NCI-H2171 (cell line): Measurements from ENCODE around the gene RAB42.
"Not testable (repeated sequence)": the region's sequence is repeated elsewhere in the genome, so short reads cannot be mapped to it uniquely, and the experiment has no call there.

Experiments
- DNase-seq: peaks from one replicate; lab custom pipeline; 2025; lab: John Stamatoyannopoulos, UW

The RAB42 gene

DNA sequence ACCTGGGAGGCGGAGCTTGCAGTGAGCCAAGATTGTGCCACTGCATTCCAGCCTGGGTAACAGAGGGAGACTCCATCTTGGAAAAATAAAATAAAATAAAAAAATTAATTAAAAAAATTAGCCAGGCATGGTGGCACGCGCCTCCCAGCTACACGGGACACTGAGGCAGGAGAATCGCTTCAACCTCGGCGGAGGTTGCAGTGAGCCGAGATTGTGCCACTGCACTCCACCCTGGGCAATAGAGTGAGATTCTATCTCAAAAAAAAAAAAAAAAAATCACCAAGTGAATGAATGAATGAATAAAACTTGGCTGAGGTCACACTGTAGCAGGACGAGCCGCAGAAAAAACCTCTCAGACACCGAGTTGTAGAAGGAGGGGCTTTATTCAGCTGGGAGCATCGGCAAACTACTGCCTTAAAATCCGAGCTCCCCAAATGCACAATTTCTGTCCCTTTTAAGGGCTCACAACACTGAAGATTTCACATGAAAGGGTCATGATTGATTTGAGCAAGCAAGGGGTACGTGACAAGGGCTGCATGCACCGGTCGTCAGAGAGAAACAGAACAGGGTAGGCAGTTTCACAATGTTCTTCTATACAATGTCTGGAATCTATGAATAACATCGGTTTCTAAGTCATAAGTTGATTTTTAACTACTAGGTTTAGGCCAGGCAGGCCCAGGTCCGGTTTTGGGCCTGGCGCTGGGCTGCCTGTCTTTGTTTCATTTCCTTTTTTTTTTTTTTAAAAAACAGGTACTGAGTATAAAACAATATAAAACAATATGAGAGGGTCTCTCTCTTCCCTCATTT, 5.3 kb upstream of the RAB42 start:
- not testable (repeated sequence) for DNase-seq

GRCh38 chr1:28592321-28593071, 431 bp downstream of the RAB42 start:
- no peak for DNase-seq

DNA sequence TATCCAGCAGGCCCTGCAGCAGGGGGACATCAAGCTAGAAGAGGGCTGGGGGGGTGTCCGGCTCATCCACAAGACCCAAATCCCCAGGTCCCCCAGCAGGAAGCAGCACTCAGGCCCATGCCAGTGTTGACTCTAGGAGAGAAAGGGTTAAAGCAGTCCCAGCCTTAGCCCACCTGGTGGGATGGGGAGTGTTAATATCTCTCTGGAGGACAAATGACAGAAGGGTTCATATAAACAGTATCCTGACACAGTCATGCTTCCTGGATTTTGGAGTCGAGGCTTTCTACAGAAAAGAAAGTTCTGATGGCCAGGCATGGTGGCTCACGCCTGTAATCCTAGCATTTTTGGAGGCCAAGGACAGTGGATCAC, 1.9 kb downstream of the RAB42 start:
- not testable (repeated sequence) for DNase-seq

- not testable (repeated sequence) for DNase-seq
Observed at GRCh38 chr1:28594686-28595411, 2.8 kb downstream of the RAB42 start.

DNA sequence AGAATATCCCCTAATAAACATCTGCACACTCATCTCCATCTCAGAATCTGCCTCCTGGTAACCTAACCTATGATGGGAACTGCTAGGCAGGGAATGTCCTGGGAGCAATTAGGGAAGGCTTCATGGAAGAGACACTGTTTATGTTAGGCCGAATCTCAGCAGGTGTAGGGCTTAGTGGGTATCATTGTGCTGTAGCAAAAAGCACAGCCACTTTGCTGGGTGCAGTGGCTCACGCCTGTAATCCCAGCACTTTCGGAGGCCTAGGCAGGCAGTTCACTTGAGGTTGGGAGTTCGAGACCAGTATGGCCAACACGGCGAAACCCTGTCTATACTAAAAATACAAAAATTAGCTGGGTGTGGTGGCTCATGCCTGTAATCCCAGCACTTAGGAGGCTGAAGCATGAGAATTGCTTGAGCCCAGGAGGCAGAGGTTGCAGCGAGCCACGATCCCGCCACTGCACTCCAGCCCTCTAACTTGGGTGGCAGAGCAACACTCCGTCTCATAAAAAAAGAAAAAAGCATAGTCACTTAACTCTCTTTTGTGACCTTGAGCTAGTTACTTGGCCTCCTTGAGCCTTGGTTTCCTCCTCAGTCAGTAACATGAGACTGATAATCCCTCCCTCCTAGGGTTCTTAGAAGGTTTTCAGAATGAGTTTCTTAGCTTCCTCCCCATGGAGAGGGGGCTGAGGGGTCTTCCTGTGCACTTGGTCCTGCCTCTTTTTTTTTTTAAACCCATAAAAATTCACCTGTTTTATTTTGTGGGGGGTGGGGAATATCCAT, 3.5 kb downstream of the RAB42 start:
- no peak for DNase-seq

- DNase-seq, result not testable (repeated sequence)
Observed at GRCh38 chr1:28596276-28596675, 4.2 kb downstream of the RAB42 start.

DNA sequence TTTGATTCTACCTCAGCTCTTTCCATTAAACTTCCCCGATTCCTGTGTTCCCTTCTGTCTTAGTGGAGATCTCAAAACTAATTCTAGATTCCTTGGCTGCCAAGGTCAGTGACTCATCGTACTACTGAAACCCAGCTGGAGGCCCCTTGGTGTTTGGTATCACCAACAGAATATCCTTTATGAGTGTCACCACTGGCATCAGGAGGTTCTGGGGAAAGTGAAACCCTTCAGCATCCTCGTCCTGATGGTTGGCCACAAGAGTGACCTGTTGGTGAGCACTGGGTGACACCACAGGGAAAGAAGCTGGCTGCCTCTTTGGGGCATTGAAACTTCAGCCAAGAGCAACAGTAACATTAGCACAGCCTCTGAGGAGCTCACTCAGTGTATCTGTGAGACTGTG, 9.6 kb downstream of the RAB42 start:
- DNase-seq, result no peak

- DNase-seq, result peak; percentile 73
Observed at GRCh38 chr1:28602536-28603439, 10.7 kb downstream of the RAB42 start.

DNA sequence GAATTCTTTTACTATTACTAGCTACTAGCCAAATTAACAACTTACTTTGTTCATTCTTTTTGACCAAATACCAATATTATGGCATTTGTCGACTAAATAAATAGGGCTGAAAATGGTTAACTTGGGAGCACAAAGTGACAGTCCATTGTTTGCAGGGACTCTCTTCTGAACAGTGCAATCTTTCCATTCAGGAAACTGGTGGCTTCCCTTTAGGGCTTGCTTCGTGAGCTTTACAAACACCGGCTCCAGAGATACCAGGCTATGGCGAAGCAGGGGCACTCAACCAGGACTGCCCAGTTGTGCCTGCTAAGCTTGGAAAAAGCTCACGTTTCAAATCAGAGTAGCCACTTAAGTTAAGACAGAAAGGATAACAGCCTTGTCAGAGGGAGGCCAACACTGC, 12.3 kb downstream of the RAB42 start:
- no peak for DNase-seq

DNA sequence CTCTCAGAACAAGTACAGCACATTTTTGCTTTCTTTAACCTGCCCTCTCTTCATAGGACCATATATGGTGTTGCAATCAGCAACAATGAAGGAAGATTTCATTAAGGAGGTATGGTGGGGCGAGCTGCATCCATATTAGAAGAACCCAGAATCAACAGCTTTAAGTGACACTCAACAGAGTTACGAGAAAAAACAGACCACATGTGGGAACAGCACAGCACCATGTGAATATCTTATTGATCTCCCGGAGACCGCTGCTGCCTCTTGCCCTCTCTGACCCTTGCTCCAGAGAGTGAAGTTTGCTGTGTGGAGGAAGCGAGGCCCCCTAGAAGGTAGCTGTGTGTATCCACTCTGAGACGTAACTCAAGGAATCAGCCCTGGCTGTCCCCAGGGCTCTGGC, 12.9 kb downstream of the RAB42 start:
- no peak for DNase-seq

DNA sequence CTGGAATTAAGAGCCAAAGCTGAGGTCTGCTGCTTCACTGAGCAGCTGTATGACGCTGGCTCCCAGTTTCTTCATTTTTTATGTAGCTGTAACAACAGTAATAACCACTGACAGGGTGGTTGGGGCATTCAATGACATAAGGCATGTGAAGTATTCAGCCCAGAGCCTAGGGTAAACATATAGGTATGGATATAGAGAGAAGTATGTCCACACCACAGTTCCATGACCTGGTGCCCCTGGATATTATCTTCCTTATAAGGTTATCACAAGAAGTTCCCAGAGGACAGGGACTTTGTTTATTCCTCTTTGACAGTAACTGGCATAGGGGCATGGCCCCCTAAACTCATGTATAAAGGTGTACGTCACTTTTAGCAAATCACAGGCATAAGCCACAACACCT, 14.7 kb downstream of the RAB42 start:
- no peak for DNase-seq

DNA sequence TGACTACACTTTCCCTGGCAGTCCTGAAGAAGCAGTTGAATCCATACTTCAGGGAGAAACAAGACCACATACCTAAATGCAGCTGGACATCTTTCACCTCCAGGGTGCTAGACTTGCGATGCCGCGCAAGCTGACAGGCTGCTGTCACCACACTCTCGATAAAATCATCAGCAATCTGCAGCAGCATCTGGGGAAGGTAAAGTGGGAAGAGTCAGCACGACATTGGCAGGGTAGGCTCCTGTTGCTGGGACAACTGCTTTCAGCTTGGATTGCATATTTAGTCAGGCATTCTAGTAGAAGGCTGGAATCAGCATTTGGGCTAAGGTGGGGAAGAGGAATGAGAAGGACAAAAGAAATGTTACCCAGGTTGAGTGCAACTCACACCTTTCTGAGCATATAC, 21.1 kb downstream of the RAB42 start:
- no peak for DNase-seq

- no peak for DNase-seq
Observed at GRCh38 chr1:28631713-28632112, 39.6 kb downstream of the RAB42 start.

GRCh38 chr1:28632560-28632959, 40.5 kb downstream of the RAB42 start:
- no peak for DNase-seq

GRCh38 chr1:28640766-28641165, 48.7 kb downstream of the RAB42 start:
- no peak for DNase-seq

- no peak for DNase-seq
Observed at GRCh38 chr1:28642056-28642846, 50.2 kb downstream of the RAB42 start.

GRCh38 chr1:28642847-28643635, 51.0 kb downstream of the RAB42 start, which contains the start of gene TAF12:
TAF12 (minus strand) TSS chr1:28643067; CDS start chr1:28622081, 20,986 bp downstream.
- peak; percentile 92 for DNase-seq

DNA sequence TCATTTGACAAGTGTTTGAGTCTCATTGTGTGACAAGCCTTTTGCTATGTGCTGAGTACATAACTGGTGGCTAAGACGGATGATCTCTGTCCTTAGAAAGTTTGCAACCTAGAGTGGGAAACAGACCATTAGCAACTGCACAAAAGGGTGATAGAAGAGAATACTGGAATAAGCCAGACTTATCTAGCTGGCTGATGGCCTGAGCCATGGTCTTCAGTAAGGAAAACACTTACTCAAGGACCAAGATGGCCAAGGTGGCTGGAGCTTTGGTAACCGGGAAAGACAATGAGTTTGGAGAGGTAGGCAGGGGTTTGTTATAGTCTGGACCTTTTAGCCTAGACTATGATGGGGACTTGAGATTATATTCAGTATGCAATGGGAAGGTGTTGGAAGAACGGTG, 52.4 kb downstream of the RAB42 start:
- DNase-seq, result no peak
